Measurements from ENCODE around the gene CWC22. TPM values are rescaled to one million over a fixed set of nuclear protein-coding genes. Genes with fewer than 3 reads are reported as not detected.

The CWC22 gene
- total and polyA plus RNA-seq, 2 of the 8 experiments (the other 6 are each of a cell fraction or from before 2014, with no cell fraction given), result 3.7 to 34.0 TPM

GRCh38 chr2:180002198-180002770, 4.8 kb downstream of the CWC22 start:
- Histone ChIP-seq H3K23ac (ENCODE audit: insufficient read length) (no peak overlapping the region), H3K9me3 (ENCODE audit: insufficient read depth in 2 of 2, low read depth in 1 of 2, low read length in 1 of 2) (no peaks in the 10 kb centered on the region), H2AK5ac (ENCODE audit: low read depth, low read length) (no peak overlapping the region), H3K18ac (ENCODE audit: extremely low read depth, low read length) (no peak overlapping the region), H4K20me1 (replicated peaks in 1 of 2; ENCODE audit: control insufficient read depth in 1 of 2, insufficient read depth in 2 of 2, low read length in 2 of 2) (no peaks in the 10 kb centered on the region), H3K36me3 (ENCODE audit: control insufficient read depth in 2 of 4, insufficient read depth in 4 of 4, low read length in 3 of 4) (no peaks in the 10 kb centered on the region; a peak in 1 of 8 replicates), H3K27ac (ENCODE audit: low read depth, low read length) (no peak overlapping the region), H3K79me2 (ENCODE audit: control insufficient read depth in 1 of 2, insufficient read depth in 2 of 2, low read length in 2 of 2) (peaks cover 4 to 95% of the 10 kb centered on the region in 2 experiments; a peak in 3 of 4 replicates), H3K14ac (ENCODE audit: insufficient read length) (no peak overlapping the region), H2BK15ac (ENCODE audit: low read length) (no peak overlapping the region), H4K91ac (replicated peaks; ENCODE audit: insufficient read length, low read length) (no peak overlapping the region), H3K9ac (replicated peaks in 1 of 4; ENCODE audit: extremely low read depth in 1 of 4, low read depth in 3 of 4, low read length in 3 of 4) (no peak overlapping the region), H2BK20ac (ENCODE audit: low read length) (no peak overlapping the region), H3K27me3 (replicated peaks in 1 of 4; ENCODE audit: control insufficient read depth in 3 of 4, extremely low read depth in 1 of 4, insufficient read depth in 3 of 4, low read length in 3 of 4) (no peaks in the 10 kb centered on the region), H2BK5ac (ENCODE audit: low read depth, low read length) (no peak overlapping the region), H3K4me3 (ENCODE audit: extremely low read depth in 1 of 4, insufficient read depth in 2 of 4, low read depth in 3 of 4, low read length in 4 of 4) (no peak overlapping the region), H3K79me1 (ENCODE audit: low read depth, low read length) (0 out of 2 replicates have a peak, but pooled peaks cover 2% of the 10 kb centered on the region), H3K4me2 (ENCODE audit: insufficient read depth in 1 of 2, low read depth in 2 of 2, low read length in 2 of 2) (no peak overlapping the region), H2BK12ac (ENCODE audit: low read depth, low read length) (no peak overlapping the region), H3K4me1 (replicated peaks in 1 of 4; ENCODE audit: control insufficient read depth in 3 of 4, insufficient read depth in 4 of 4, low read length in 3 of 4) (peaks cover 0 to 7% (median 3%) of the 10 kb centered on the region in 4 experiments; a peak in 3 of 7 replicates), H4K5ac (ENCODE audit: insufficient read length, low read depth, low read length) (no peak overlapping the region), H4K8ac (ENCODE audit: extremely low read depth, insufficient read depth, low read length) (no peak overlapping the region), H3K56ac (replicated peaks; ENCODE audit: insufficient read length, low read depth, low read length) (no peak overlapping the region), H2AFZ (ENCODE audit: low read length) (no peak overlapping the region), H3K23me2 (ENCODE audit: low read depth, low read length) (no peaks in the 10 kb centered on the region; the same call in none of the 2 replicates), H3K4ac (replicated peaks; ENCODE audit: insufficient read length, low read depth, low read length) (no peak overlapping the region), H2BK120ac (replicated peaks; ENCODE audit: low read depth, low read length) (no peak overlapping the region)
- FAIRE-seq, result no peak
- TF ChIP-seq BACH1 (IDR thresholded peaks at IDR 0.05; ENCODE audit: low read length) (no peak), TAF7 (optimal IDR thresholded peaks at IDR 0.05; ENCODE audit: borderline replicate concordance, low read depth, low read length) (no peak), SIX5 (IDR thresholded peaks at IDR 0.05; ENCODE audit: low read depth, low read length) (no peak), SIRT6 (IDR thresholded peaks at IDR 0.05; ENCODE audit: low read length) (no peak), POLR2A (IDR thresholded peaks at IDR 0.05; ENCODE audit: control extremely low read depth in 1 of 2, low read depth in 2 of 2, low read length in 2 of 2) (no peak), YY1 (IDR thresholded peaks at IDR 0.05; ENCODE audit: low read depth, low read length) (no peak), RFX5 (IDR thresholded peaks at IDR 0.05; ENCODE audit: borderline replicate concordance, low read depth, low read length) (no peak), ASH2L (IDR thresholded peaks at IDR 0.05; ENCODE audit: low read length) (no peak), HDAC2 (IDR thresholded peaks at IDR 0.05; ENCODE audit: borderline replicate concordance in 1 of 2, low read depth in 2 of 2, low read length in 2 of 2) (no peak), ATF2 (IDR thresholded peaks at IDR 0.05; ENCODE audit: low read length) (no peak)
- DNase-seq (ENCODE audit: low read depth in 1 of 2, low spot score in 2 of 2), result no peak
- ChIA-PET CTCF (ENCODE audit: partially characterized antibody) (interaction anchor here (0.7 to 2.6 kb wide), 9 partner anchors 11 to 195 kb away, joined by 3 to 12 read pairs (median 5); no protein-coding TSS in a partner anchor), POLR2A (ENCODE audit: partially characterized antibody) (interaction anchor here (1.2 kb wide), 1 partner anchor 11 kb away, joined by 4 read pairs; no protein-coding TSS in a partner anchor)
- 93% methylated on average over 2 of the region's 2 CpGs; no CpG with 5 or more reads in 1 of the 2 experiments for whole genome bisulfite sequencing, 2 experiments (ENCODE audit: extremely low coverage in 1 of 2, insufficient coverage in 1 of 2, insufficient read length in 1 of 2, insufficient replicate concordance in 2 of 2, low coverage in 1 of 2, low lambda C conversion rate in 2 of 2, missing lambda C conversion rate in 1 of 2)

Data from H1 (cell line).